GM18508 (cell line): ENCODE results near the gene CCR2.
"Not testable (repeated sequence)": the region's sequence is repeated elsewhere in the genome, so short reads cannot be mapped to it uniquely, and the experiment has no call there.

Source experiments
- ATAC-seq: cut with Tn5 transposase; IDR thresholded peaks from one replicate; pipeline ENCODE4 v1.9.1; 2021; ENCODE audit warnings: moderate number of reproducible peaks; ENCODE audit not compliant: insufficient read depth, unreplicated experiment

The CCR2 gene

DNA sequence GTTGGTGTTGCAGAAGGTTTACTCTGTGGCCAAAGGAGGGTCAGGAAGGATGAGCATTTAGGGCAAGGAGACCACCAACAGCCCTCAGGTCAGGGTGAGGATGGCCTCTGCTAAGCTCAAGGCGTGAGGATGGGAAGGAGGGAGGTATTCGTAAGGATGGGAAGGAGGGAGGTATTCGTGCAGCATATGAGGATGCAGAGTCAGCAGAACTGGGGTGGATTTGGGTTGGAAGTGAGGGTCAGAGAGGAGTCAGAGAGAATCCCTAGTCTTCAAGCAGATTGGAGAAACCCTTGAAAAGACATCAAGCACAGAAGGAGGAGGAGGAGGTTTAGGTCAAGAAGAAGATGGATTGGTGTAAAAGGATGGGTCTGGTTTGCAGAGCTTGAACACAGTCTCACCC is 20.8 kb downstream of the CCR2 start:
- ATAC-seq = no peak

DNA sequence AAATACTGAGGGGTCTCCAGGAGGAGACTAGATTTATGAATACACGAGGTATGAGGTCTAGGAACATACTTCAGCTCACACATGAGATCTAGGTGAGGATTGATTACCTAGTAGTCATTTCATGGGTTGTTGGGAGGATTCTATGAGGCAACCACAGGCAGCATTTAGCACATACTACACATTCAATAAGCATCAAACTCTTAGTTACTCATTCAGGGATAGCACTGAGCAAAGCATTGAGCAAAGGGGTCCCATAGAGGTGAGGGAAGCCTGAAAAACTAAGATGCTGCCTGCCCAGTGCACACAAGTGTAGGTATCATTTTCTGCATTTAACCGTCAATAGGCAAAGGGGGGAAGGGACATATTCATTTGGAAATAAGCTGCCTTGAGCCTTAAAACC is 21.3 kb downstream of the CCR2 start:
- no peak for ATAC-seq

DNA sequence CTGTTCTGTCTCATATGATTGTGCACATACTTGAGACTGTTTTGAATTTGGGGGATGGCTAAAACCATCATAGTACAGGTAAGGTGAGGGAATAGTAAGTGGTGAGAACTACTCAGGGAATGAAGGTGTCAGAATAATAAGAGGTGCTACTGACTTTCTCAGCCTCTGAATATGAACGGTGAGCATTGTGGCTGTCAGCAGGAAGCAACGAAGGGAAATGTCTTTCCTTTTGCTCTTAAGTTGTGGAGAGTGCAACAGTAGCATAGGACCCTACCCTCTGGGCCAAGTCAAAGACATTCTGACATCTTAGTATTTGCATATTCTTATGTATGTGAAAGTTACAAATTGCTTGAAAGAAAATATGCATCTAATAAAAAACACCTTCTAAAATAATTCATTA is 21.9 kb downstream of the CCR2 start:
- no peak for ATAC-seq

DNA sequence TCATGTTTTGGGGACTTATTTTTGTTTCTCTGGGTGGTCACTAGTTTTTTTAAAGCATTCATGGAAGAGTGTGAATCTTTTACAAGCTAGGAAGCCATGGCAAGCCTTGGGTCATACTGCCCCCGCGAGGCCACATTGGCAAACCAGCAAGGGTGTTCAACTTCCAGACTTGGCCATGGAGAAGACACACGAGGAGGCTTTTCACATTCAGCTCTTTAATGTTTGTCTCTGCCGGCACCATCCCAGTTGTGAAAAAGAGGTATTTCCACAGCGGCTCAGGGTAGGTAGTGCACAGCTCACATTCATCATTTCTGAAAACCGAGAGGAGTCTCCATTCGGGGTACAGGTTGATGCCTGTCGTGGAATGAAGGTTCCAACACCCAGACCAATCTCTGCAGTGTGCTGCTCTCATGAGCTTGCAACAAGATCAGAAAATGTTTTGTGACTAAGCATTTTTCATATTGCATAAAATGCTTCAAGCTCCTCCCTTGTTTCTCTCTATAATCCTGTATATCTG is 24.6 kb downstream of the CCR2 start:
- no peak for ATAC-seq

DNA sequence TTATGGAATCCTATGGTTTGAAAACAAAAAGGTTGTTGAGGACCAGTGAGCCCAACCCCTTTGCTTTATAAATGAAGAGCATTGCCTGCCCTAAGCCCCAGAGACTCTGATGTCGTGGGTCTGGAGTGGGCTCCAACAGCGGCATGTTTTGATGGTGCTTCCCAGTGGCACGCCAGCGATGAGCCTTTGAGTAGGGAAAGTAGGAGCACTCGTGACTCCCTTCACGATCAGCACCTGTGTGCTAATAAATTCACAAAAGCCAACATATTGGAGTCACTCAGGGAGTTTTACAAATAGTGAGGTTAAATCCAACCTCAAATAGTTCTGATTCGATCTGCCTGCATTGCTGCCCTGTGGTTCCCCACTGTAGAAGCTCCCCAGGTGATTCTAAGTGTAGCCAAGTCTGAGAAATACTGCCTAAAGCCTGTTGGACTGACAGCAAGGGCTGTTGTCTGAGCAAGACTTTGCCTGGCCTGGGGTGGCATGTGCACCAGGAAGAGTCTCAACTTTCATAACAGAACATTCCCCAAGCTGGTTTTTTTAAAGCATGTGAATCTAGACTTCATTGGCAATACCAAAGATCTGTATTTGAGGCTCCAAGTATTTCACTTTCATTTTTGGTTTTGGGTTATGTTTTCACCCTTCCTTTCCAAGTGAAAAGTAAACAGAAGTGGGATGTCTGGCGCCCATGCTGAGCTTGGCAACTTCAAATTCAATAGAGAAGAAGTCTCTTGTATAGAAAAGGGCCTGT is 26.7 kb downstream of the CCR2 start:
- no peak for ATAC-seq

DNA sequence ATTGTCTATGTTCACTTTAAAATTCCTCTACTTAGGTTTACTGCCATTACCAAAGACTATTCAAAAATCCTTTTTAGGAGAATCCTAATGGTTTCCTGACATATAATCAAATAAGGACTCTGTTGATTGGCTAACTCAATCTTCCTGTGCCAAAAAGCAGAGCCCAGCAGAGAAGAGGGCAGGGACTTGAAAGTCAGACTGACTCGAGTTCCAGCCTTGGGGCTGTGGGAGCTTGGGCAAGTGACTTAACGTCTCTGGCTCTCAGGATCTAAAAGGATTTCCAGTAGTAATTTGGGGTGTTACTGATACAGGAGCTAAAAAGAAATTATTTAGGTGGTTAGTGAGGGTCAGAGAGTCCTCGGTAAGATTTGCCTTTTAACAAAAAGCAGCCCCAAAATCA is 27.7 kb downstream of the CCR2 start:
- ATAC-seq = no peak

DNA sequence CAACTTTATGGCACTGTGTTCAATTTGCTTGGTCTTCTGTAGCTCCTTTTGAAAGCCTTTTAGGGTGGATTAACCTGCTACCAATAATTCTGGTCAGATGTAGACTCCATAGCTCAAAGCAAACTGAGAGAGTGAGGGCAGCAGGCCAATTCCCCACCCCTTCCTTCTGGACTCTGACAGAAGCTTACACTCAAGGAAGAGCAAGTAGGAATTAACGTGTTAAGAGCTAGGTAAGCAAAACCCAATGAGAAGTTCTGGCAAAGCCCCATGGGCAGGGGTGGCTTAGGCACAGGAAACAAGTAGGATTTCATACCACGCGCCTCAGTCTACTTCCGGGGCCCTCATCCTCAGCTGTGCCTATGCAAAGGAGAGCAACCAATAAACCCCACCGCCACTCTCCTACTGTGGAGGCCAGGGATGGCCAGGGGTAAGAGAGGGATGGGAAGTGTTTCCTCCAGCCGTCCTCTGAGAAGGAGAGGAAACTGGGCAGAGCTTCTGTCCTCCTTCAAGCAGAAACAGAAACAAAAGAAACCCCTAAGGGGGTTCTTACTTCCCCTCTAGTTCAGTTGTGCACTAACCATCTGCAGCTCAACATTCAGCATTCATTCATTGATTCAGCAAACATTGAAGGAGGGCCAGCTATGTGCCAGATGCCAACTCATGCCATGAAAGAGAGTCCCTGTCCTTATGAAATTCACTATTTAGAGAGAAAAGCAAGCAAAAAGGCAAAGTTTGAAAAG is 29.5 kb downstream of the CCR2 start:
- ATAC-seq = no peak

DNA sequence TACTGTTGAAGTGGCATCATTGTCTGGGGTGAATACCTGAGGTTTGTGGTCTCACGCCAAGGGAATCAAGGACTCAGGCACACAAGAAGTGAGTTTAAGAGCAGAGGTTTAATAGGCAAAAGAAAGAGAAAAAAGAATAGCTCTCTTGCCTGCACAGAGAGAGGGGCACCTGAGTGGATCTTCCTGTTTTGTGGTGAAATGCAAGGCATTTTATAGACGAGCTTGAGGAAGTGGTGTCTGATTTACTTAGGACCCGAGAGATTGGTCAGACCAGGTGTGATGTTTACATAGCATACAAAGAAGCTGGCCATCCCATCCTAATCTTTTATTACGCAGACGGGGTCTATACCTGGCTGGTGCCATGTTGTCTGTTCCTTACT is 30.0 kb downstream of the CCR2 start:
- ATAC-seq = no peak

DNA sequence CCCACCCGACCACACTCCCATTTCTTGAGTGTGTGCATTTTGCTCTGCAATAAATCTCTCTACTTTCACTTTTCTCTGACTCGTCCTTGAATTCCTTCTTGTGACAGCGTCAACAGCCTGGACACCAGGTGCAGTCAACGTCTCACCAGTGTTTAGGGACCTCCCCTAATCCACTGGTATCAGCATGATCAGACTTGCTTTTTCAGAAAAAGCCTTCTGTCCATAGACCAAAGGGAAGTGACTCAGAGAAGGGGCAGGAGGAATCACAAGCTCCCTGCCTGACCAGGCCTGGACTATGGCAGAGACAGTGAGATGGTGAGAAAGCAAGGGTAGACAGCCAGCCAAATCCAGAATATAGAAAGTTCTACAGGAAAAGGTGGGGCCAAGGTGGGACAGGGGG is 32.3 kb downstream of the CCR2 start:
- no peak for ATAC-seq

DNA sequence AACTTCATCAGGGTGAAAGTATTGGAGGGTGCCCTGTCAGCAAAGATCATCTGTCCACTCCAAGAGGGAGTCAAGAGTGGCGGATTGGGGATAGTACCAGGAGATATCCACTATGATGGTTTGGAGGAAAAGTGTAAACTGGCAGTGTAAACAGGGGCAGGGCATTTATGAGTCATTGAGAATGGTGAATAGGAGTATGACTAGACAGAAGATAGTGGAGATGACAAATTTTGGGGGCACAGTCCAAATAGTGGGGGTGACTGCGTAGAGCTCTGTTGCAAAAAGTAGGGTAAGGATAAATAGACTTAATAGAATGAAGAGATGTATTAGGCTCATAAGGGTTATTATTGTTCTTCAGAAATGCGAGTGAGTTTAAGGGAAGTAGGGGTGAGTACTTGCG is 34.9 kb downstream of the CCR2 start:
- not testable (repeated sequence) for ATAC-seq

DNA sequence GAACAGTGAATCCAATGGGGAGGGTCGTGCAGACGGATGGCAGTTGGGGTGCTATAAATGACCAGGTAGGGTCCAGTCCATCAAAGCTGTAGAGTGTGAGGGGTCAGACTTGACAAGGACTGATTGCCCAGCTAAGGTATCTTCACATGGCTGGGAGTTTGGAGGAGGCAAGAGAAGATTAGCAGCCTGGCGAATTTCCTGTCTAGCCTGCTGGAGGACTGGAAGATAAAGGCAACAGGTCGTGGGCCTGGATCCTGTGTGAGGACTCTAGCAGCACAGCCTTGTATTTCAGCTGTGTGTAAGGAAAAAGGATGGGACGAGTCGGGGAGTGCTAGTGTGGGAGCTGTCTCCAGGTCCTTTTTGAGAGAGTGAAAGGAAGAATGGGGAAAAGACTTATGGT is 35.4 kb downstream of the CCR2 start:
- no peak for ATAC-seq

DNA sequence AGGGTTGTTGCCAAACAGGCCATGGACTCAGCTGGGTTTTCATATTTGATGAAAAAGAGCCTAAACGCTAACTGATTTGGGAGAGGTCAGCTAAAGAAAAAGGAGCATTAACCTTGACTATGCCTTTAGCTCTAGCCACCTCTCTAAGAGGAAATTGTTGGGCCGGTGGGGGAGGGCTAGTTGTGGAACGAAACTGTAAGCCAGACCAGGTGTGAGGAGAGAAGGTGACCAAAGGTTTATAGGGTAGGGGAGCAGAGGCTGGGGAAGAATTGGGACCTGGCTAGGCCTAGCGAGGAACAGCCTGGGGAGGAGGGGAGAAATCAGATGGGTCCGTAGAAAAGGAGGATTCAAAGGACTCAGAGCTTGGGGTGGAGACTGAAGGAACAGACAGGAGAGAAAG is 37.6 kb downstream of the CCR2 start:
- not testable (repeated sequence) for ATAC-seq

DNA sequence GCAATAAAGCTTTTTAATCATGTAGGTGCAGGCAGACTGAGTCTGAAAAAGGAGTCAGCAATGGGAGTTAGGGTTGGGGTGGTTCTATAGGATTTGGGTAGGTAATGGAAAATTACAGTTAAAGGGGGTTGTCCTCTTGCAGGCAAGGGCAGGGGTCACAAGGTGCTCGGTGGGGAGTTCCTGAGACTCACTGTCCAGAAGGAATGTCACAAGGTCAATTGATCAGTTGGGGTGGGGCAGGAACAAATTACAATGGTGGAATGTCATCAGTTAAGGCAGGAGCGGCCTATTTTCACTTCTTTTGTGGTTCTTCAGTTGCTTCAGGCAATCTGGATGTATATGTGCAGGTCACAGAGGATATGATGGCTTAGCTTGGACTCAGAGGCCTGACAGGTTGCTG is 39.1 kb downstream of the CCR2 start:
- no peak for ATAC-seq

DNA sequence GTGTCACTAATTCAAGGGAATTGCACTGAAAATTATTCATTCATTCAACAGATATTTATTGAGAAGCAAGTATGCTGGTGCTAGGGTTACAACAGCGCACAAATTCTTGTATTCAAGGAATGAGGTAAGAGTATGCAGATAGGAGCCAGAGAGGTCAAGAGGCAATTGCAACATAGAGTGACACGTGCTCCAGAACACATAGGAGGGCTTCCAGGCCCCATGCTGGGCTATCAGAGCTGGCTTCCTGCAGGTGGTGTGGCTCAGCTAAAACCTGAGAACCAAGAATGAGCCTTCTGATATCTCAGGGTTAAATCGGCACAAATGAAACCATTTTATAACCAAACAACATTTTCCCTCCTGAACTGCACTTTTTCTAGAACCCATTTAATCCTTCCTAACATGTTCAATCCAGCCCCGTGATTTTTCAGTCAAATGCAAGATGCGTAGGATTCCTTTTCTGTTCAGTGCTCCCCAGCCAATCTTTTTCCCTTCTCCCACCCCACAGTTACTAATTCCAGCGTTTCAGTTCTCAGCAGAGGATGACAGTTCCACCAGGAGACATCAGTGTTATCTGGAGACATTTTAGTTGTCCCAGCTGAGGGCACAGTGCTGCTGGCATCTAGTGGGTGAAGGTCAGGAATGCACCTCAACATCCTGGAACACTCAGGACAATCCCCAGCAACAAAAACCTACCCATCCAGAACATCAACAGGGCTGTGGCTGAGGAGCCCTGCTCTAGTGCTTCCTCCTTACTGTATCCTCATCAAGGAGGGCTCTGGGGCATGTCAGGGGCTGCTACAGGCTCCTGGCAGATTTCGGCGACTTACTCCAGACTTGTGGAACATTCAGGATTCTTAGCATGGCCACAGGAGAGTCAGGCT is 39.9 kb downstream of the CCR2 start:
- no peak for ATAC-seq

DNA sequence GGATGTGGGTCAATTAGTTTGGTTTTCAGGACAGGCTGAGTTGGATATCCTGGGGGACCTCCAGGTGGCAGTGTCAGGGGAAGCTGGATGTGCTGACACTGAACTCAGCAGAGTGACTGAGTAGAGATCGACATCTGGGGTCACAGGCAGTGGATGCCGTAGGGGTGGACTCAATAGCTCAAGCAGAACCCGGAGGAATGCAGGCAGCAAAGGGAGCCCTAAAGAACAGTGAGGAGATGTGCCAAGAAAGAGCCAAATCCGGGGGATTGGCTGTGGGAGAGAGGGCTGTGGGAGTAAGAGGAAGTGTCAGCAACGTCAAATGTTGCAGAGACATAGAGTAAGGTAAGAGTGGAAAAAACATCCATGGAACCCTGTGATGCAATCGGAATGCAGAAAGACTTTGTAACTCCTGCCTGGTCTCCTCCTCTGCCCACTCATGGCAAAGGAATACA is 41.3 kb downstream of the CCR2 start:
- ATAC-seq = no peak

DNA sequence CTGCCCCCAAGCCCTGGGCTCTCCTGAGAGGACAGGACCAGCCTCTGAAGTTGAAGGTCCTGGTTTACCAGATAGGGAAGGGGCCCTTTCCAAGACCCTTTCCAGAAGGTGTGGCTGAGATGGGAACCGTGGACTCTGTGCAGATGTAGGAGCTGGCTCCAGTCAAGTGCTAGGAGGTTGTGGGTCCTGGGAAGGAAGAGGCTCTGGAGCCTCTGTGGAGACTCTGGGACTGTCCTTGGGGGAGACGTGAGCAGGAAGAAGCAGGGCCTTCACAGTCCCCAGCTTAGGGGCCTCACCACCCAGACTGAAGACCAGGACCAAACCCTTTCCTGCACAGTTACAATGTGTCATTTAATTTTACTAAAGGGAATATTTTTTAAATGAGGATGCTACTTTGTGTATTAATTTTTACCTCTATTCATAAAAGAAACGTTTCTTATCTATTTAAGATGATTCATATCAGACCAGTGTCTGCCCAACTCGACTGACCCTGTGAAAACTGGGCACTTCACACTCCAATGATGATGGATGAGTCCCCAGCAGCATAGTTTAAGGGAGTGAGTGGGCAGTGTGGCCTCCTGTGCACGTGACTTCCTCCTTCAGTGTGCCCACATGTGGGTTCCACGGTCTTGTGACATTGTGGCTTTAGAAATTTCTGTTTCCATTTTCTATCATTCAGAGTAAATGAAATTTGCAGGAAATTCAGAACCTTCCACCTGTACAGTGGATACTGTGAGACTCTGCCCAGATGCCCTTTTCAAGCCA is 42.0 kb downstream of the CCR2 start:
- no peak for ATAC-seq

DNA sequence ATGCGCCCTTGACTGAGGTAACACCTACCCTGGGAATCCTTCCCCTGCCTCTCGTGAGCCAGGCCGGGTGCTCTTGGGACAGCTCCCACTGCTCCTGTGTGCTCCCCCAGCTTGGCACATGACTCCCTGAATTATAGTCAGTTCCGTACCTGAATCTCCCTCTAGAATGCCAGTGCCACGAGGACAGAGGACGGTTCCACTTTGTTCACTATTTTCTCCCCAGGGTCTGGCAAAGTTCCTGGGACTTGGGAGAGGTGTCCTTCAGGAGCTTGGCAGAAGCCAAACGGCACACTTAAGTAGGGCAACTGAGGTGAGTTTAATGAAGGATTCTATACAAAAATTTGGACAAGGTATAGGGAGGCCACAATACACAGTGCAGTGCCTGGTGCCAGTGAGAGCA is 43.2 kb downstream of the CCR2 start:
- ATAC-seq = no peak

DNA sequence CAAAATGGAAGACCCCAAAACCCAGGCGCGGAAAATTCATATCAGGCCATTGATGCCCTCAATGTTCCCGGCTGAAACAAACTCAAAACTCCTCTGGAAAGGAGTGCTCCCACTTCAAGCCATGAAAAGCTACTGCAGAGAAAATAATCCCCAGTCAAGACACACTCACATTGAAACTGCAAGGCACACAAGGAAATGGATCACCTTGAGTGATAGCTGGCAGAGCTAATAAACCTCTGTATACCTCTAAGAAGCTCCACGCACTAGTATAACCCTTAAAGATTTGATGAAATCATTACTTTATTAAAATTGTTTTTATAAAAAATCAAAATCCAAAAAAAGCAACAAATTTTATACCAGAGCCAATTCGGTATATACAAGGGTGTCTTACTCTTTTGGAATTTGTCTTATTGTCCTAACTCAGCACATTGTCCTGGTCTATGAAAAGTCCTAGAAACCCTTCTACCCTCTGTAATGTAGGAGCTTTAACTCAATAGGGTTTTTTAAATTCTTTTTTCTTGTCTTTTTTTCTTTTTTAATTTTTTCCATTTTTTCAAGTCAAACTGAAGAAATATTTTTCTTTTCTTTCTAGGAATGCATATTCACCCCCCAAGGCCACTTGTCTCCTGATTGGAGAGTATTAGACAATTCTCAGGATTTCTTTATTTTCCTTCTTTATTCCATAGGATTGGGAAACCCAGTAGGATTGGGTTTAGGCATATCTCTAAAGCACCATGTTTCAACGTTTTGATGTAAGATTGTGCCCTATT is 44.5 kb downstream of the CCR2 start:
- no peak for ATAC-seq

DNA sequence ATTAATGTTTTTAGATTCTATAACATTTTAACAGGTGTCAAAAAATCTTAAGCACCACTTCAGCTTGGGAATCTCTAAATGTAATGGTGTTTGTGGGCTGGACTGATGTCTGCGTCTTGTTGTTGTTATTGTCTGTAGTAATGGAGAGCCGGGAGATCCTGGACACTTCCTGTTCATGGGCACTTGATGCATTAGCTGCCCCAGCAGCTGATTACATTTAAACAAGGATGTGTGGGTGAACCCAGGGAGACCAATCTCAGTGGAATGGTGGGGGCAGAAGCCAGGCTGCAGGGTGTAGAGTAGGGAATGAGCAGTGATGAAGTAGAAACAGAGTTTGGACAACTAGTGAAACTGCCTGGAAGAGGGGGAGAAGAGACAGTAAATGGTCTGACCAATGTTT is 45.2 kb downstream of the CCR2 start:
- ATAC-seq = no peak
